DOHH2 (cell line): ENCODE data around the gene PLCG2.

Experiments used
- H3F3A ChIP-seq: fragments of 200-600 bp; sonication (generic), shearing (Covaris generic); 2 replicates; pipeline ENCODE4 v1.6.0; 2016; ENCODE audit warnings: antibody characterized with exemption, mild to moderate bottlenecking; ENCODE audit not compliant: control insufficient read depth, insufficient read depth
- H3K27ac ChIP-seq: fragments of 200-600 bp; sonication (generic); 2 replicates; pipeline ENCODE4 v1.5.1; 2014; ENCODE audit warnings: low read depth, mild to moderate bottlenecking, low read length, moderate library complexity
- H3K27me3 ChIP-seq: fragments of 200-600 bp; sonication (generic); 2 replicates; pipeline ENCODE4 v1.6.1; 2014; ENCODE audit warnings: mild to moderate bottlenecking, low read length, mixed read lengths; ENCODE audit not compliant: control insufficient read depth
- H3K36me3 ChIP-seq: fragments of 200-600 bp; sonication (generic); 2 replicates; pipeline ENCODE4 v1.6.1; 2014; ENCODE audit warnings: mild to moderate bottlenecking, low read length, moderate library complexity, mixed read lengths; ENCODE audit not compliant: control insufficient read depth
- H3K4me1 ChIP-seq: fragments of 200-600 bp; sonication (generic); 2 replicates; pipeline ENCODE4 v1.6.1; 2014; ENCODE audit warnings: mild to moderate bottlenecking, low read length, mixed read lengths; ENCODE audit not compliant: control insufficient read depth
- H3K4me2 ChIP-seq: fragments of 200-600 bp; sonication (generic); 2 replicates; pipeline ENCODE4 v1.6.0; 2014; ENCODE audit warnings: mild to moderate bottlenecking, low read length, moderate library complexity
- H3K4me3 ChIP-seq: fragments of 200-600 bp; sonication (generic); 2 replicates; pipeline ENCODE4 v1.5.1; 2014; ENCODE audit warnings: mild to moderate bottlenecking, low read length, mixed read lengths
- H3K79me2 ChIP-seq: fragments of 200-600 bp; sonication (generic); 2 replicates; pipeline ENCODE4 v1.6.1; 2014; ENCODE audit warnings: mild to moderate bottlenecking, low read length, mixed read lengths; ENCODE audit not compliant: control insufficient read depth
- H3K9me2 ChIP-seq: fragments of 200-600 bp; sonication (generic); replicated peaks from 2 replicates; pipeline ENCODE4 v1.6.1; 2014; ENCODE audit warnings: mild to moderate bottlenecking, low read length, mixed read lengths; ENCODE audit not compliant: control insufficient read depth
- H3K9me3 ChIP-seq: fragments of 200-600 bp; sonication (generic); 2 replicates; pipeline ENCODE4 v1.6.1; 2014; ENCODE audit warnings: antibody characterized with exemption, low read length, mixed read lengths; ENCODE audit not compliant: control insufficient read depth, insufficient read depth
- H4K20me1 ChIP-seq: fragments of 200-600 bp; sonication (generic); 2 replicates; pipeline ENCODE4 v1.6.0; 2014; ENCODE audit warnings: low read depth, mild to moderate bottlenecking, antibody characterized with exemption, low read length, moderate library complexity; ENCODE audit not compliant: control insufficient read depth, insufficient read depth
- CTCF ChIP-seq: fragments of 200-600 bp; sonication (generic); IDR thresholded peaks from one replicate; pipeline ENCODE4 v1.5.1; 2014; ENCODE audit warnings: antibody characterized with exemption, mild to moderate bottlenecking, low read depth, low read length; ENCODE audit not compliant: poor library complexity, severe bottlenecking
- EZH2phosphoT487 ChIP-seq: fragments of 200-600 bp; sonication (generic); IDR thresholded peaks from 2 replicates; pipeline ENCODE4 v1.6.1; 2017; ENCODE audit warnings: borderline replicate concordance, mild to moderate bottlenecking, antibody characterized with exemption, low read length, moderate library complexity, mixed read lengths

Gene PLCG2

GRCh38 chr16:81778861-81779535, at the start of gene PLCG2:
Gene PLCG2, plus strand, starts transcription at chr16:81779291. Its CDS starts 6,699 bp downstream, at chr16:81785990.
- H3K27me3 ChIP-seq: no peaks in the 10 kb centered on the region
- peak within 1 kb of the TSS; percentile 80 for H3K4me2 ChIP-seq
- H3K27ac ChIP-seq: peak within 1 kb of the TSS; percentile 85

GRCh38 chr16:81729451-81729850, 49.6 kb upstream of the PLCG2 start:
- H3K27ac ChIP-seq: no peak overlapping the region
- H3K4me2 ChIP-seq: no peak overlapping the region; the same call in 1 of the 2 replicates
- H3K4me3 ChIP-seq: no peak overlapping the region

More at GRCh38 chr16:81778861-81779535, at the start of gene PLCG2:
- Histone ChIP-seq H3K9me3 (no peaks in the 10 kb centered on the region), H3K4me1 (peaks cover 81% of the 10 kb centered on the region), H3K9me2 (no peaks in the 10 kb centered on the region), H3F3A (peaks cover 38% of the 10 kb centered on the region), H3K4me3 (peak within 1 kb of the TSS; percentile 95), H3K36me3 (peaks cover 43% of the 10 kb centered on the region), H3K79me2 (peaks cover 52% of the 10 kb centered on the region), H4K20me1 (no peaks in the 10 kb centered on the region)
- TF ChIP-seq EZH2phosphoT487 (no peak), CTCF (no peak)

DNA sequence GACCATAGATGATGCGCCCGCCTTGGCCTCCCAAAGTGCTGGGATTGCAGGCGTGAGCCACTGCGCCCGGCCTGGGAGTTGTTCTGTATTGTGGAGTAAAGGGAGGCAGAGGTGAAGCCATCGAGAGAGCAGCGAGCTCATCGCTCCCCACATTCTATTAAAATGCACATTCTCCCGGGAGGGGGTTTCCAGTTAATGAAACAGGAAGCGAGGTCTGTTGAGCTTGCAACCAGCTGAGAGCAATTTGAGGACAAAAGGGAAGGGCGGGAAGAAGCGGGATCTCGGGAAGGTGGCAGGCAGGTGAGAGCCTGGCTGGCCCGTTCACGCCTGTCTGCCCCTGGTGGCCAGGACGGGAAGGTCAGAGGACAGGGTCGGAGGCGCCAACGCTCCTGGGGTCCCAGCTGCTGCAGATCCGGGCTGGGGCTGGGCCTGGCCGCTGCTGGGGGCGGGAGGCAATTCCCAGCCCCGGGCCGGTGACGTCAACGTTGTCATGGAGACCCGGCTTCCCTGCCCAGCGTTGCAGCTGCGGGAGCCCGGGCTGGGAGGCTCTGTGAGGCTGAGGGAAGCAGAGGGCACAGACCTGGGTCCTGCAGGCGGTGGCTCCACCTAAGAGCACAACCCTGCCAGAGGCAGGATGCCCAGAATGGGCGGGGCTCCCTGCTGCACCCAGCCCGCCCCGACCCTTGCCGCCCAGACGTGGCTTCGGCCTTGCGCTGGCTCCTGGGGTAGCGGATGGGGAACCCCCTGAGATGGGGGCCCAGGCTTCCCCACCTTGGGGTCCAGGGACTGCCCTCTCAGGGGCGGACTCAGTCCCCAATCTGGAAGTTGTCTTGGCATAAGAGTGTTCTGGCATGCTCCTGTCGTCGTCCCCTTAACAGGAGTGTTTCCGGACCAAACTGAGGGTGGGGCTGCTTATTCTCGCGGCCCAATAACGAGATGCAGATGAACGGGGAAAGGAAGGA, 48.7 kb upstream of the PLCG2 start:
- Histone ChIP-seq H4K20me1 (no peaks in the 10 kb centered on the region), H3F3A (peaks cover 6% of the 10 kb centered on the region; the same call in 1 of the 2 replicates), H3K4me2 (peak overlapping the region; percentile 100), H3K9me2 (no peaks in the 10 kb centered on the region), H3K27ac (peak overlapping the region; percentile 26; the same call in 1 of the 2 replicates), H3K4me3 (peak overlapping the region; percentile 72), H3K36me3 (no peaks in the 10 kb centered on the region), H3K79me2 (no peaks in the 10 kb centered on the region), H3K27me3 (no peaks in the 10 kb centered on the region), H3K4me1 (peaks cover 43% of the 10 kb centered on the region), H3K9me3 (no peaks in the 10 kb centered on the region)
- TF ChIP-seq EZH2phosphoT487: no peak
- peak; percentile 75 for TF ChIP-seq CTCF

More at GRCh38 chr16:81729451-81729850, 49.6 kb upstream of the PLCG2 start:
- H4K20me1 ChIP-seq: no peaks in the 10 kb centered on the region
- TF ChIP-seq EZH2phosphoT487 (no peak), CTCF (no peak)
- peaks cover 6% of the 10 kb centered on the region; the same call in 1 of the 2 replicates for H3F3A ChIP-seq
- no peaks in the 10 kb centered on the region for H3K9me2 ChIP-seq
- peaks cover 43% of the 10 kb centered on the region for H3K4me1 ChIP-seq
- H3K9me3 ChIP-seq: no peaks in the 10 kb centered on the region
- H3K27me3 ChIP-seq: no peaks in the 10 kb centered on the region
- no peaks in the 10 kb centered on the region for H3K79me2 ChIP-seq
- no peaks in the 10 kb centered on the region for H3K36me3 ChIP-seq
